Measurements from ENCODE around the gene BHLHE40. TPM values are rescaled to one million over a fixed set of nuclear protein-coding genes. Genes with fewer than 3 reads are reported as not detected.

The BHLHE40 gene
- total RNA-seq, 1 donor from 2014 or later = 33.9 TPM

DNA sequence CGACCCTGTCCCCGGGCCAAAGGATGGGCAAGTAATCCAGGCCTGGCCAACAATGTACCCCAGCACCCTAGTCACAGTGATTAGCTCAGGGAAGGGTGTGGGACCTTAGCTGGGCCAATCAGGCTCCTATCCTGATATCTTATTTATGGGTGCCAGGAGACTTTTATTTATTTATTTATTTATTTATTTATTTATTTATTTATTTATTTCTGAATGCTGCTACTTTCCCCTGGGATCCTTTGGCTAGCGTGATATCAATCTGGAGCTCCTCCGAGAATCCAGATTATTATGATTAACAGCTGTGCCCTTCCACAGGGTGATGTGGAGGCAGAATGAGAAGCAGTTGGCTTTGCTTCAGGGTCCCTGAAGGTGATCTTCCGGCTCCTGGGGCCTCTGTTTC is 32.2 kb upstream of the BHLHE40 start:
- Histone ChIP-seq H3K27me3 (ENCODE audit: low read depth) (no peaks in the 10 kb centered on the region), H3K4me3 (no peak overlapping the region), H3K4me1 (peaks cover 16% of the 10 kb centered on the region), H3K27ac (replicated peaks) (no peak overlapping the region), H3K36me3 (no peaks in the 10 kb centered on the region), H3K9me3 (replicated peaks) (no peaks in the 10 kb centered on the region)
- TF ChIP-seq, protein P1, sequence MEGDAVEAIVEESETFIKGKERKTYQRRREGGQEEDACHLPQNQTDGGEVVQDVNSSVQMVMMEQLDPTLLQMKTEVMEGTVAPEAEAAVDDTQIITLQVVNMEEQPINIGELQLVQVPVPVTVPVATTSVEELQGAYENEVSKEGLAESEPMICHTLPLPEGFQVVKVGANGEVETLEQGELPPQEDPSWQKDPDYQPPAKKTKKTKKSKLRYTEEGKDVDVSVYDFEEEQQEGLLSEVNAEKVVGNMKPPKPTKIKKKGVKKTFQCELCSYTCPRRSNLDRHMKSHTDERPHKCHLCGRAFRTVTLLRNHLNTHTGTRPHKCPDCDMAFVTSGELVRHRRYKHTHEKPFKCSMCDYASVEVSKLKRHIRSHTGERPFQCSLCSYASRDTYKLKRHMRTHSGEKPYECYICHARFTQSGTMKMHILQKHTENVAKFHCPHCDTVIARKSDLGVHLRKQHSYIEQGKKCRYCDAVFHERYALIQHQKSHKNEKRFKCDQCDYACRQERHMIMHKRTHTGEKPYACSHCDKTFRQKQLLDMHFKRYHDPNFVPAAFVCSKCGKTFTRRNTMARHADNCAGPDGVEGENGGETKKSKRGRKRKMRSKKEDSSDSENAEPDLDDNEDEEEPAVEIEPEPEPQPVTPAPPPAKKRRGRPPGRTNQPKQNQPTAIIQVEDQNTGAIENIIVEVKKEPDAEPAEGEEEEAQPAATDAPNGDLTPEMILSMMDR (IDR thresholded peaks at IDR 0.05; ENCODE audit: borderline replicate concordance) = no peak
- no peak for DNase-seq
- intact Hi-C loops (cut with micrococcal nuclease) = no loop called here

DNA sequence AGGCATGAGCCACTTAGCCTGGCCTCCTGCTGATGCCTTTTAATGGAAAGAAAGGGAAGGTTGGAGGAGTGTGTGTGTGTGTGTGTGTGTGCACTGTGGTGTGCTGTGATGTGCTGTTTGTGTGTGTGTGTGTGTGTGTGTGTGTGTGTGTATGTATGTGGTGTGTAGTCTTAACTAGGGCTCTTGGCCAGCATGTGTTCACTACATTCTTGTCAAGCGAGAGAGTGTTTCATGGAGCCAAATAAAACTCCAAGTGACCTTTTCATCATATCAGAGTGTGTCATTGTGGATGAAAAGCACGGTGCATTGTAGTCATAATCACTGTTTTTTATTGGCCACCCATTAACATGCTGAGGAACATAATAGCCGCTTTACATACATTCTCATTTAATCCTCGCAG is 30.8 kb upstream of the BHLHE40 start:
- no peaks in the 10 kb centered on the region for H3K27me3 ChIP-seq (ENCODE audit: low read depth)
- DNase-seq = no peak
- H3K36me3 ChIP-seq = no peaks in the 10 kb centered on the region
- H3K27ac ChIP-seq (replicated peaks) = no peak overlapping the region
- H3K4me1 ChIP-seq = peaks cover 16% of the 10 kb centered on the region
- TF ChIP-seq, protein P1 (IDR thresholded peaks at IDR 0.05; ENCODE audit: borderline replicate concordance) = no peak
- H3K9me3 ChIP-seq (replicated peaks) = no peaks in the 10 kb centered on the region
- H3K4me3 ChIP-seq = no peak overlapping the region
- intact Hi-C loops (cut with micrococcal nuclease) = no loop called here

DNA sequence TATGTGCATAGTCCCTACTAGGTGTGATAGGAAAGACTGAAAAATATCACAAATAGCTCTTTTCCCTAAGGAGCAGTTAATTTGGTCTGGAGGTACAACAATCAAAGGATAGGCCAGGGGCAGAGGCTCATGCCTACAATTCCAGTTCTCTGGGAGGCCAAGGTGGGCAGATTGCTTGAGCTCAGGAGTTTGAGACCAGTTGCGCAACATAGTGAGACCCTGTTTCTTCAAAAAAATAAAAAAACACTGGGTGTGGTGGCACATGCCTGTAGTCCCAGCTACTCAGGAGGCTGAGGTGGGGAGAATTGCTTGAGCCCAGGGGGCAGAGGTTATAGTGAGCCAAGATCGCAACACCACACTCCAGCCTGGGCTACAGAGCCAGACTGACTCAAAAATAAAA is 30.2 kb upstream of the BHLHE40 start:
- no peak for DNase-seq
- peaks cover 16% of the 10 kb centered on the region for H3K4me1 ChIP-seq
- no peaks in the 10 kb centered on the region for H3K9me3 ChIP-seq (replicated peaks)
- H3K27me3 ChIP-seq (ENCODE audit: low read depth) = no peaks in the 10 kb centered on the region
- H3K27ac ChIP-seq (replicated peaks) = no peak overlapping the region
- TF ChIP-seq, protein P1 (IDR thresholded peaks at IDR 0.05; ENCODE audit: borderline replicate concordance) = no peak
- no peak overlapping the region for H3K4me3 ChIP-seq
- intact Hi-C loops (cut with micrococcal nuclease) = no loop called here
- no peaks in the 10 kb centered on the region for H3K36me3 ChIP-seq

DNA sequence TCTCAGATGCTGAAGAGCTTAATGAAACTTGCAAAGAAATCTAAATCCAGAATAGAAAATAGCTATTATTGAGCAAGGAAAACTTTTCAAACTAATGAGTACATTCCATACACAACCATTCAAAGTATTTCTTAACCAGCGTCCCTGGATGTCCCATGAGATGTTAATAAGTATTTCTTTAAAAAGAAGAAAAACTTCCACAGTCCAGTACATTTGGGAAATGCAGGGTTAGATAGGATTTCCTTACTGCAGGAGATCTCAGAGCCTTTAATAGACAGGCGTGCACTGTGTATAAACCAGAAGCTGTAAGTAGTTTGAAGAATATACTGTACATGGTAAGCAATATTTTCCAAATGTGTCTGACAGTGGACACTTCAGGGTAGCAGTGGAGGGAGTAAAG is 29.6 kb upstream of the BHLHE40 start:
- TF ChIP-seq, protein P1 (IDR thresholded peaks at IDR 0.05; ENCODE audit: borderline replicate concordance) = no peak
- Histone ChIP-seq H3K36me3 (no peaks in the 10 kb centered on the region), H3K27ac (replicated peaks) (no peak overlapping the region), H3K4me3 (no peak overlapping the region), H3K4me1 (peaks cover 16% of the 10 kb centered on the region), H3K27me3 (ENCODE audit: low read depth) (no peaks in the 10 kb centered on the region), H3K9me3 (replicated peaks) (no peaks in the 10 kb centered on the region)
- intact Hi-C loops (cut with micrococcal nuclease) = no loop called here
- no peak for DNase-seq

DNA sequence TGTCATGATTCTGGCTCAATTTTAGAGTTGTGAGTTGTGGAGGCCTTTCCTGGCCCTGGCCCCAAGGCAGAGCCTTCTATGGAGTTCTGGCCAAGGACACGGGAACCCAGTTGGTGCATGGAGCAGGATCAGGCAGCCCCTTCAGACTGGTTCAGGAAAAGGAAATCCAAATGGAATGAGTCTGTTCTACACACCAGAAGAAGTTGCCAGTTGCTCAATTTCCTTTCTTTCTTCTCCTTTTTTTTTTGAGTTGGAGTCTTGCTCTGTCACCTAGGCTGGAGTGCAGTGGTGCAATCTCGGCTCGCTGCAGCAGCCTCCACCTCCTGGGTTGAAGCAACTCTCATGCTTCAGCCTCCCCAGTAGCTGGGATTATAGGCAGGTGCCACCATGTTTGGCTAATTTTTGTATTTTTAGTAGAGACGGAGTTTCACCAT is 28.9 kb upstream of the BHLHE40 start:
- intact Hi-C loops (cut with micrococcal nuclease) = no loop called here
- Histone ChIP-seq H3K27ac (replicated peaks) (no peak overlapping the region), H3K4me3 (no peak overlapping the region), H3K36me3 (no peaks in the 10 kb centered on the region), H3K4me1 (peaks cover 16% of the 10 kb centered on the region), H3K27me3 (ENCODE audit: low read depth) (no peaks in the 10 kb centered on the region), H3K9me3 (replicated peaks) (no peaks in the 10 kb centered on the region)
- no peak for DNase-seq
- TF ChIP-seq, protein P1 (IDR thresholded peaks at IDR 0.05; ENCODE audit: borderline replicate concordance) = no peak

DNA sequence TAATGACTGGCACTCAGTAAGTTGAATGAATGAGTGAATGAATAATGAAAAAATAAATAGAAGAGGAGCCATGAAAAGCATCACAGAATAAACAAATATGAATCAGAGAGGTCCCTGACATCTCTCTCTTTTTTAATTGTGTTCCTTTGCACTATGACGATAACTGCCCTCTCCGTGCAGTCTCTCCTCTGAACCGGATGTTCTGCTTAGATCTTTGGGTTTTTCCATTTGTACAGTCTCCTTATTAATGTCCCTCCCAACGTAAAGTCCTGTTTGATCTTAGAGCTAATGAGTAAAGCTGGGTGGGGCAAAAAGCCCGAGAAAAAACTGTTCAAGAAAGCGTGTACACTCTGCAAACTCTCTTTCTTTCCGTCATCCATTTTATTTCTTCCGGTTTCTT is 28.3 kb upstream of the BHLHE40 start:
- intact Hi-C loops (cut with micrococcal nuclease) = no loop called here
- no peak for DNase-seq
- no peak overlapping the region for H3K4me3 ChIP-seq
- no peaks in the 10 kb centered on the region for H3K9me3 ChIP-seq (replicated peaks)
- no peak overlapping the region for H3K27ac ChIP-seq (replicated peaks)
- TF ChIP-seq, protein P1 (IDR thresholded peaks at IDR 0.05; ENCODE audit: borderline replicate concordance) = no peak
- peaks cover 16% of the 10 kb centered on the region for H3K4me1 ChIP-seq
- no peaks in the 10 kb centered on the region for H3K27me3 ChIP-seq (ENCODE audit: low read depth)
- no peaks in the 10 kb centered on the region for H3K36me3 ChIP-seq
